CD4-positive, alpha-beta T cell treated with Interleukin-17A for 1 hour (primary cell): ENCODE results near the gene CC2D1A.

Source experiments
- DNase-seq: peaks from one replicate; pipeline ENCODE4 v3.0.0-alpha.2; 2020

CC2D1A gene

DNA sequence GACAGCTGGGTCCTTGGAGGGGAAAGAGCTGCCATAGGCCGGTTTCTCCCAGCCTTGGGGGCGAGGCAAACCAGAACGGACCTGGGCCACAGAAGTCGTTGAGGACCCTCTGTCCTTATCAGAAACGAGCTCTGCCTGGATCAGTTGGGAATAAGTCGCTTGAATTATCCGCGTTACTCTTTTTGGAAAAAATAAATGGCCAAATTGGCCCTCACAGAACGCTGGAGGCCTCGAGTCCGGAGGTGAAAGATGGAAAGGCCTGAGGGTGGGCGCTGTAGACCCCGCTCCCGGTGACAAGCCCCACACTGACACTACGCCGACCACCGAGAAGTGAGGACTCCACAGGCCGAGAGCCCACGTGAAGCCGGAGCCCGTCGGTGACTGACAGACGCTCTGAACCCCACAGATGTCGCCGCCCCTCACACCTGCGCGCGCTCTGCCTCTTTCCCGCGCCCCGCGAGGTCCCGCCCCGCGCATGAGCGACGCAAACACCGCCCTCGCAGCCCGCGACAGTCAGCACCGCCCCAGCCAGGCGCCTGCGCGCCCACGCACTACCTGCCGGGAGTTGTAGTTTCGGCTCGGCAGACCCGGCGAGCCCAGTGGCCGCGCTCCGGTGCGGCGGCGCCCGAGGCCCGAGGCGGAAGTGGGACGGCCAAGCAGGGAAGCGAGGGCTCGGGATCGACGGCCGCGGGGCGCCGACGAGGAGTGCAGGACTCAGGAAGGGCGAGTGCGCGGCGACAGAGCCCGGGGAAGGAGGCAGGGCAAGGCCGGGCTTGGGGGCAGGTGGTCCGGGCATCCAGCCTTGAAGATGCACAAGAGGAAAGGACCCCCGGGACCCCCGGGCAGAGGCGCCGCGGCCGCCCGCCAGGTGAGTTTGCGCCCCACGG is at the start of gene CC2D1A, which contains the start of gene BRME1:
Gene CC2D1A, plus strand, starts transcription at position 568 of the 887 bp plus-strand sequence. Its CDS starts 241 bp downstream, at position 809.
Gene BRME1, minus strand, starts transcription at position 484 of the 887 bp plus-strand sequence. CDS start 1,225 bp downstream, outside the sequence.
- DNase-seq, result peak; percentile 94

DNA sequence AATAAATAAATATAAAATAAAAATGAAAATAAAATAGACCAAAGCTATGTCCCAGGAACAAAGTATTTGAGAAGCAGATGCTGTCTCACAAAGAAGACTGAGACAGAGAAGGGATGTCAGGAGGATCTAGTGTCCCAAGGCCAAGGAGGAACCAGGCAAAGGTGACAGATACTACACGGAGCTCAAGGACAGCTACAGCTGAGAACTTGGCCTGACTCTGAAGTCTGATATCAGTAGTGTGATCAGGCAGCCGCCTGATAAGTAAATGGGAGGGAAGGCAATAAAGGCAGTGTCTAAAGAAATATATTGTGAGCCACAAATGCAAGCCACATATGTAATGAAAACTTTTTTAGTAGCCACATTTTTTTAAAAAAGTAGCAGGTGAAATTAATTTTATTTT is 49.5 kb upstream of the CC2D1A start:
- no peak for DNase-seq

DNA sequence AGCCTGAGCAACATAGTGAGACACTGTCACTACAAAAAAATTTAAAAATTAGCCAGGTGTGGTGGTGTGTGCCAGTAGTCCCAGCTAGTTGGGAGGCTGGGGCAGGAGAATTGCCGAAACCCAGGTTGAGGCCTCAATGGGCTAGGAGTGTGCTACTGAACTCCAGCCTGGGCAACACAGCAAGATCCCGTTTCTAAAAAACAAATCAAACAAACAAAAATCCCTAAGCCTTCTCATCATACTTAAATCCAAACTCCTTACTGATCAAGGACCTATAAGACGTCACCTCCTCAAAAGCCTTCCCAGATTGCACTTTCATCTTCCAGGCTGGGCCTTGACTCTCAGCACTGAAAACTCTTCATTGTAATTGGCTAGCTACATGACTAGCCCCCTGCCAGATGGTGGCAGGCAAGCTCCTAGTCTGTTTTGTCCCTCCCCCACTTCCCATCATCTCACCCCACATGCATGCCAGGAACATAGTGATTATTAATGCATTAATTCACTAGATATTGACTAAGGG is 46.6 kb upstream of the CC2D1A start:
- DNase-seq, result no peak

DNA sequence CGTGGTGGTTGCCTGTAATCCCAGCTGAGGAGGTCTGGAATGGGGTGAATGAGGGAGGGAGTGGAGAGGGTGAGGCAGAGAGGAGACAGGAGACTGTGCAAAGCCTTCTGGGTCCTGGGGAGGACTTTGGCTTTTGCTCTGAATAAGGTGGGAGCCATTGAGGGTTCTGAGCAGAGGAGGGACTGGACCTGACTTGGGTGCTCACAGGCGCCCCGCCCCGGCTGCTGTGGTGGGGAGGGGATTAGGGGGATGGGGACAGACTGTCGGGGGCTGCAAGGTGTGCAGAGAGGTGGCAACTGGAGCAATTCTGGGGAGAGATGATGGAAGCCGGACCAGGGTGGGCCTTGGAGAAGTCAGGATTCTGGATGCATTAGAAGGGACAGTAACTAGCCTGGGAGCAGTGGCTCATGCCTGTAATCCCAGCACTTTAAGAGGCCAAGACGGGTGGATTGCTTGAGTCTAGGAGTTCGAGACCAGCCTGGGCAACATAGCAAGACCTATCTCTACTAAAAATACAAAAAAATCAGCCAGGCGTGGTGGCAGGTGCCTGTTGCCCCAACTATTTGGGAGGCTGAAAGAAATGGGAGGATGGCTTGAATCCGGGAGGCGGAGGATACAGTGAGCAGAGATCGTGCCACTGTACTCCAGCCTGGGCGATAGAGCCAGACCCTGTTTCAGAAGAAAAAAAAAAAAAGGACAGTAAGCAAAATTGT is 45.2 kb upstream of the CC2D1A start:
- no peak for DNase-seq

DNA sequence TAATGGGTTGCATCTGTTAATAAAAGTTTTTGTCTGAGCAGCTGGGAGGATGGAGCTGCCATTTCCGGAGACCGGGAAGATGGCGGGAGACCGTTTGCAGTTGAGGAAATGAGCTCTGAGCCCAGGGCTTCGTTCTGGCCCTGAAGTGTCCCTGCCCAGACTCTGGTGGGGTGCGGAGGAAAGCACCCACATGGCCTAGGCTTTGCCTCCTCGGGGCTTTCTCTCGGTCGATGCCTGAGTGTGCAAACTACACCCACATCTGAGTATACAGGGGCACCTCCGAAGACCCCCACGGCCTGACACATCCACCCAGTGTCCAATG is 44.6 kb upstream of the CC2D1A start:
- no peak for DNase-seq

DNA sequence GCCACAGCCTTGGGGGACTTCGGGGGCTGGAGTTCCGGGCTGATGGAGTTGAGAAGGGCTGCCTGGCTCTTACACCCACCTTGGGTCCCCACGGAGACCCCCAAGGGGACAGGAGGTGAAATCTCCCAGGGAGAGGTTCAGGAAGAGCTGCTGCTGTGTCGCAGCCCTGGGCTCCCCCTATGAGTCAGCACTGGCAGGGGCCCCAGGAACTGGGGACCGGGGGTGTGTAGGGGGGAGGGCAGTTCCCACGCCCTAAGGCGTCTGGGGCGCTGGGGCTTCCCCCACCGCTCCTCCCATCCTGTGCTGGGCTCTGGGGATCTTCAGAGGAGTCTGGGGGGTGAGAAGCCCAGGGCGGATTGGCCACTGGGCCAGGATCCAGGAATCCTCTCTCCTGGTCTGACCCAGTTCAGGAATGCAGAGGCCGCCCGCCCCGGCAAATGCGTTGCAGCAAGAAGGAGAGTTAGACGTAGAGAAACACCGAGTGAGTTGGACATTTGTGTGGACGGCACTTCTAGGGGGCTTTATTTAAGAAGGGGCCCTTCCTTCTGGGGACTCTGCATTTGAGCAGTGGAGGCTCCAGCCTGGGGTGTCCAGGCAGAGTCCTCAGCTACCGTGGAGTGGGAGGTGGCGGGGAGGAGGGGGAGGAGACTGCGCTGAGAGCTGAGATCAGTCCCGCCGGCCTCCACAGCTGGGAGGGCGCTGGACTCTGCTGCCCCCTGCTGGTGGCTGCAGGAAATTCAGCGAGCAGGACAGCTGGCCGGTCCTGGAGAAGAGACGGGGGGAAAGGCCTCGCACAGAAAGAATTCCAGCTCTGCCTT is 44.1 kb upstream of the CC2D1A start:
- DNase-seq, result peak; percentile 93

DNA sequence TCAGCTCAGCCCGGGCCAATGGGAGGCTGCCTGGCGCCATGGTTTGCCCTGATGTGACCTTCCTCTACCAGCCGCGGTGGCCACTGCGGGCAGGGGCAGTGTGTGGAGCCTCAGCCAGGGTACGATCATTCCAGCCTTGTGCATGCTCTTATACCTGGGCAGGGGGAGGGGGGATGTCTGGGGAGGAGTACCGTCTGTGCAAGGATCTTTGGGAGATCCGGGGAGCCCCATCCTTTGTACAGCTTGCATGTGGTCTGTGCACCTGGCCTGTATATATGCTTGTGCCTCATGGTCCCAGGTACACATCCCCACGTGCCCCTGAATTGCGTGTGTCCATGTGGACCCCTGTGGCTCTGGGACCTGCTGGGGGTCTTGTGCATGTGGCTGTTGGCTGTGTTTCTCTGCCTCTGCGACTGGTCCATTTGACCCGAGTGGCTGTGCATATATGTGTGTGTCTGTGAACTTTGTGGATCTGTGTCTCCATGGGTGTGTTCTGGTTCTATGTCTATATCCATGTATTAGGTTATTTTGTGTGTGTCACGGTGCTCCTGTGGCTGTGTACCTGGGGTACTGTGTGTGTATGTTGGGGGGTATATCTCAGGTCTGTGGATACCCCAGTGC is 41.8 kb upstream of the CC2D1A start:
- no peak for DNase-seq

DNA sequence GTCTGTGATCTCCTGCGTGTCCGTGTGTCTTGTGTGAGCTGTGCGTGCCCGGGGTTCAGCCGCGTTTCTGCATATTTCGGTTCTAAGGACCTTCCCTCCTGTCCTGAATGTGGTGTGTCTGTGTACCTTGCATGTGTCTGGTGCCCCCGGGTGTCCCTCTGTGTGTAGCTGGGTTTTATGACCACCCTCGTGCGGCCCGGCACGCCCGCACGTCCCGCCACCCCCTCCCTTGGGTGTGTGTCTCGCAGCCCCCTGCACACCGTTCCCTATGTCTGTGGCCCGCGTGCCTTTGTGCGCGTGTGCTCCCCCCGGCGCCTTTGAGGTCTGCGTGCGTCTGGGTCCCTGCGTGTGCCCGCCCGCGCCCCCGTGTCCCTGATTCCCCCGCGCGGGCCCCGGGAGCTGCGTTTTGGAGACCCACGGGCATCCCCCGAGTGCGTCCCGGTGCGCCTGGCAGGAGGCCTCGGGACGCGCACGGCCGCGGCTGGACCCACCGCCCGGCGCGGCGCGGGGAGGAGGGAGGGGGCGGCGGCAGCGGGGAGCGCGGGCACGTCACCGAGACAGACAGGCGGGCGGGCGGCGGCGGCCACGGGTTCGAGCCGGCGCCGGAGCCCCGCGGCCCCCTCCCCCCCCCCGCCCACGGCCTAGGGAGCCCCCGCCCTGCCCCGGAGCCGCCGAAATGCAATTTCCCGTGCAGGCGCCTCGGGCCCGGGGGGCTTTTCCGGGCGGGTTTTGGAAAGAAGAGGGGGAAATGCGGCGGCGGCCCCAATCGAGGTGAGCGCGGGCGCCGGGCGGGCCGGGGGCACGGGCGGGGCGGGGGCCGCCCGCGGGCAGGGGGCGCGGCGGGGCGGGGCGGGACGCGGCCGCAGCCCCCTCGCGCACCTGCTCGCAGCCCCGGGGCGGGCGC is 41.1 kb upstream of the CC2D1A start:
- DNase-seq, result no peak

DNA sequence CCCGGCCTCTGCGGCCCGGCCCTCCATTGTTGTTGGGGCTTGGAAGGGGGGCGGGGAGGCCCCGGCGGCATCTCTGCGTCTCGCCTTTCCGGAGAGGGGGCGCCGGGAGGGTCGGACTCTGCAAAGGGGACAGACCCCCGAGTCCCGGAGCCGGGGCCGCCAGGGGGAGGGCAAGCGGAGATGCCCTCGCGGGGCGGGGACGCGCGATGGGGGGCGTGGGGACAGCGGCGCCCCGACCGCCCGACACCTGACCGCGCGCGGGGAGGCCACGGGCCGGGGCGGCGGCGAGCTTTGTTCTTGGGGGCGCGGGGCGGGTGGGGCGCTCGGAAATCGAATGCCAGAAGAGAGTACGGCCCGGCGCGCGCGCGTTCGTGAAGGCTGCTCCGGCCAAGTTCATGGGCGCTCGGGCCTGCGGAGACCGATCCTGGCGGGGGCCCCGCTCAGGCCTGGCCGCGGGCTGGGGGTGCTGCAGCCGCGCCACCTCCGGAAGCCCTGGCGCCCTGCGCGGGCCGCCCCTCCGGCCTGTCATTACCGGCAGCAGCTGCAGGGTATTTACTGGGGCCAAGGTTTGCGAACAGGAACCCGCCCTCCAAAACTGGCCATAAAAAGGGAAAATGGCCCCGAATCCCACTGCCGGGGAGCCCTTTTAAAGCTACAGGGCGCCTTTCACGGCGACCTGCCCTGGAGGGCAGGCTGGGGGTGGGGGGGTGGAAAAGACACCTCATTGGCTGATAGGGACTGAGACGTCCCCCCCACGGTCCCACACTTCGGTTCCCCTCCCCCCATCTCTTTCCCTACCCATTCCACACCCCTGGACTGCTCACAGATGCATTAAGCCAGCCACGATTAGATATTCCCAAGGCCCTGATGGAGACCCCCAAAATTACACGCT is 40.2 kb upstream of the CC2D1A start:
- no peak for DNase-seq

DNA sequence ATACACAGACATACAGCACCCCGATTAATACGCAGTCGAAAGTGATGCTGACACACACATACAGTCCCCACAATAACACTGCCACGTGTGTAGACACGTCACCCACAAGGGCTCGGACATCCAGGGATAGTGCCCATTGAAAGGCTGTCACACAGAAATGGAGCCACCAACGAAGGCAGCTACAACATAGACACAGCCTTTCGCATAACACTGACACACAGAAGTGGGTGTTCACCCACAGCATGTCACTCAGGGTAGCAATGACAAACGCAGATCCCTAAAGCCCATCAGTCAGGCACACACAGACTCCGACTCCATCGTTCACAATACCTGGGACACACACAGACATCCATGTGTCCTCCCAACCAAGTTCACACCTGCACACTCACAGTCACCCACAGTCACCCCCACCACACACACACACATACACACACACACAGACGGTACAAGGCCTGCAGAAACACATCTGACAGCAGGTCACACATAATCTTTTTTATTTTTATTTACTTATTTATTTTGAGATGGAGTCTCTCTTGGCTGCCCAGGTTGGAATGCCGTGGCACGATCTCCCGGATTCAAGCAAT is 39.4 kb upstream of the CC2D1A start:
- DNase-seq, result no peak

DNA sequence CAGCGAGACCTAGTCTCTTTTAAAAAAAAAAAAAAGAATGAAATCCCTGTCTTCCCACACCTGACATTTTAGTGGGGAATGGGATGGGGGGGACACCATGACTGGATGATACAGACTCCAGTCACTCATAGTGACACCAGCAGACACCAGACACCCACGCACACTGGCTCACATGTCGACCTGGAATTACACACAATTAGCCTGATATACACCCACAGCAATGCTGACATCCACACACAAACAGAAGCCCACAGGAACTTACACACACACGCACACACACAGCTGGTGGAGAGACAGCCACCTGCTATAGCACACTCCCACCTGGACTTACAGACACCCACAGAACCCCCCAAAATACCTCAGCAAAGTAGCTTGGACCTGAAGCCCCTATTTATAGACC is 37.3 kb upstream of the CC2D1A start:
- no peak for DNase-seq

DNA sequence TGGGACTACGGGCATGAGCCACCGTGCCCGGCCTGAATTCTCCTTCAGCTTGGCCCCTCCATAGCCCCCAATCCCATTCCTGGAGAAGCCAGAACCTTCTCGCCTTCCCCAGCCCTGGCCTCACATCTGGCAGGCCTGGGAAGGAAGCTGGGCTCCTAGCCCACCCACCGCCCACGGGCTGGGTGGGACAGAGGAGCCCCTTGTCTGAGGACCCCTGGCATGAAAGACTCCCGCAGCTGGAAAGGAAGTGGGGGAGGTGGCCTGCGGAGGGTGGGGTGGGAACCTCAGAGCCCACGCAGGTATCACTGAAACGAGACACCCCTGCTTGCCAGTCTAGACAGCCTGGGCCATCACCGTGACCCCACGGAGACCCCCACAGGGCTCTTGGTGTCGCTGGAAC is 36.7 kb upstream of the CC2D1A start:
- no peak for DNase-seq

DNA sequence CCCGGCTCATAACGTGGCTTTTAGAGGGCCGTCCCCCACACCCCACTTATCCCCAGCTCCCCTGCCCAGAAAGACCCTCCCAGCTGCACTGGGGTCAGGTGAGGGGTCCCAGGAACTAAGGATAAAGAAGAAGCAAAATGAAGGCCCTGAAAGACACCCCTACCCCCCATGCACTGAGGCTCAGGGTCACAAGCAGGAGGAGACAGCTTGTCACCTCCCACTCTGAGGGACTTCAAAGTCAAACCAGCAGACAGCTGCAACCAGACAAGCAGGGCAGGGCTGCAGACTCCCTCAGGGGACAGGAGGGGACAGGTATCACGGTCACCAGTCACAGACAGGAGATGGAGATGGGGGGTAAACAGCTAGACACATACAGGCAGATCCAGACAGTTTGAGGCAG is 35.1 kb upstream of the CC2D1A start:
- DNase-seq, result no peak

DNA sequence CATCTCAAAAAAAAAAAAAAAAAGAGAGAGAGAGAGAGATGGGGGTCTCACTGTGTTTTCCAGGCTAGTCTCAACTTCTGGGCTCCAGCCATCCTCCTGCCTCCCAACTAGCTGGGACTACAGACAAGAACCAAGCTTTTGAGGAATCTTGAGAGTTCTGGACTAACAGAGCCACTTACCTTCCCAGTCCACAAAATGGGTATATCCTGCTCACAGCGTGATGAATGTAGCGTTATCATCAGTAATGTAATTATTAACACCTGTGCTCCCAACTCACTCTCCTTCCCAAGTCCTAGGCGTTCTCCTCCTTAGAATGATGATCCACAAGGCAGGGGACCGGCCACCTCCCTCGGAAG is 33.7 kb upstream of the CC2D1A start:
- DNase-seq, result no peak

DNA sequence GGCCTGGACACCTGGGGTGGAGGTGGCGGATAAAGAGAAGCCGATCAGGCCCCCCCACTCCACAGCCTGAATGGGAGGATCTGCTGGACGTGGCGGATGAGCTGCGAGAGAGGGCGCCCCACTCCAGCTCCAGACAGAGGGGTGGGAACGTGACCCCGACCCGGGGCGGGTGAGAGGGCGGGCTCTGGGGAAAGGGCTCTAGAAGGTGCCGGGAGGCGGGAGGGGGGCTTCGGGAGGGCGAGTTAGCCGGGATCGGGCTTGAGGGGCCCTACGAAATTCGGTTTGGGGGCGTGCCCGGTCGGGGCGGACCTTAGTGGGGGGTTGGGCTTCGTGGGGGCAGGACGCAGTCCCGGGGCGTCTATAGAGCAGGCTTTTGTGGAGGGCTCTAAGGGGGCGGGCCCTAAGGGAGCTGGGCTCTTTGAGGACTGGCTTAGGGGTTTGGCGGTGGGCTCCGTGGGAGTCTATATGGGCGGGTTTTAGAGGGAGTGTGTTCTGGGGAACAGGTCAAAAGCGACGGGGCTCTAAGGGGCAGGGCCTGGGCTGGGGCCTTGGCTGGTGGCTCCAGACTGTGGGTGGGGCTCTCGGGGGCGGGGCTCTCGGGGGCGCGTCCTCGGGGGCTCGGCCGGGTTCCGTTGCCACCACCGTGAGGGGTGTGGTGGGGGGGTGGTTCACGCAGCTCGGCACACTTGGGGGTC is 33.2 kb upstream of the CC2D1A start:
- peak; percentile 32 for DNase-seq

DNA sequence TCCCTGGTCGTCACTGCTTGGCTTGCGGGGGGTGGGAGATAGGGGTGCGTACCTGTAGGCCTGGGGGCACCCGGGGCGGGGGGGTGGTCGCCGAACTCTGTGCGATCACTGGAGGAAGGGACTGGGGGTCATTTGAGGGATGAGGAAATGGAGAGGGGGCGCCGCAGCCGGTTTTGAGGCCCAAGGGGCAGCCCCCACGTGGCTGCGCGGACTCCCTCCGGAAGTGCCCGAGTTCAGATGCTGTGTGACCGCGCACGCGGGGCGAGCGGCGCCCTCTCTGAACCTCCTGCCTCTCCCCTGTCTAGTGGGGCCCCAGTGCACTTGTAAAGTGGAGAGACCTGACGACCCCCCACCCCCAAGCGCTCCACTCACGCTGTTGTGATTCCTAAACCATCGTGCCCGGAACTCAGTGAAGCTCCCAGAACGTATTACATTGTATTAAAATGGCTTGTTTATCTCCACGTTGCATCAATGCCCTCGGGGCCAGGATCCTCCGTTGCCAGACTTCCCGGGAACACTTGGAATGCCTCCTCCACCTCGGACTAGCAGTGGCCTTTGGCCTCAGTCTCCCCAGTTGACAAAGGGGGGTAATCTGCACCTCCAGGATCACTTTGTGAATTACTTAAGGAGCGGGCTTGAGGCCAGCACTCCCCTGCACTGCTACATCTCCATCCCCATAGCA is 32.0 kb upstream of the CC2D1A start:
- DNase-seq, result no peak

DNA sequence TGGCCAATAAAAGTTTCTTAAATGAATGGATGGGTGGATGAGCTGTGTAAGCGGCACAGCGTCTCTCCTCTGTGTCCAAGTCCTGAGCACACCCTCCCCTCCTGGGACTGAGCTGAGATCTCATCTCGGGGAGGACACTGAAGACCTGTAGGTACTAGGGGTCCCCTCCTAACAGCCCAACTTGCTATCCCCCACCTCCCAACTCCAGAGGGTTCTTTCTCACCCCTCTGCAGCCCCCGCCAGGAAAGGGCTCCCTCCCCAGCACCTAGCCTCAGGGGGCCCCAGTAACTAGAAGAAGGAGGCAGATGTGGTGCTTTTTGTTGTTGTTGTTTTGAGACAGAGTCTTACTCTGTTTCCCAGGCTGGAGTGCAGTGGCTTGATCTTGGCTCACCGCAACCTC is 30.2 kb upstream of the CC2D1A start:
- no peak for DNase-seq

DNA sequence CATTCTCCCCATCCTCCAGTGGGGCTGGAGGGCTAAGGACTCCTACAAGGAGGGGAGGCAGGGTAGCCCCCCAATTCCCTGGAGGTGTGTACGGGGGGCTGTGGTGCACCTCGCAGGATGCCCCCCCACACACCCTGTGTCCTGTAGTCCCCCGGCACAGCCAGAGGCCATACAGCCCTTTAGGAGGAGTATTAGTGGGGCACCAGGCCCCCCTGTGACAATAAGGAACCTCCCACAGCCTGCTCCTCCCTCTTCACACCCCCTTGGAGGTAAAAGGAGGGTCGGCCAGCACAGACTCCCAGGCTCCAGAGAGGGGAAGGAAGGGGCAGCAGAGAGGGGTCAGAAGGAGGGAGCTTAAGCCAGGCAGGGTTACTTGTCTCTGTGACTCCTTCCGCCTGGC is 29.2 kb upstream of the CC2D1A start, which contains the start of gene NANOS3:
Gene NANOS3, plus strand, starts transcription at position 301 of the 400 bp plus-strand sequence. CDS start 115 bp downstream, outside the sequence.
- DNase-seq, result no peak

DNA sequence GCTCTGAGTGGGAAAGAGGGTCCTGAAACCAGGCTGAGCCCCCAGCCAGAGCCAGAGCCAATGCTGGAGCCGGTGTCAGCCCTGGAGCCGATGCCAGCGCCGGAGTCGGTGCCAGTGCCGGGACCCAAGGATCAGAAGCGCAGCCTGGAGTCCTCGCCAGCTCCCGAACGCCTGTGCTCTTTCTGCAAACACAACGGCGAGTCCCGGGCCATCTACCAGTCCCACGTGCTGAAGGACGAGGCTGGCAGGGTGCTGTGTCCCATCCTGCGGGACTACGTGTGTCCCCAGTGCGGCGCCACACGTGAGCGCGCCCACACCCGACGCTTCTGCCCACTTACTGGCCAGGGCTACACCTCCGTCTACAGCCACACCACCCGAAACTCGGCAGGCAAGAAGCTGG is 28.7 kb upstream of the CC2D1A start:
- no peak for DNase-seq
